ENCODE results near the gene MPPE1.
"Not testable (repeated sequence)": the region's sequence is repeated elsewhere in the genome, so short reads cannot be mapped to it uniquely, and the experiment has no call there.

Gene MPPE1

DNA sequence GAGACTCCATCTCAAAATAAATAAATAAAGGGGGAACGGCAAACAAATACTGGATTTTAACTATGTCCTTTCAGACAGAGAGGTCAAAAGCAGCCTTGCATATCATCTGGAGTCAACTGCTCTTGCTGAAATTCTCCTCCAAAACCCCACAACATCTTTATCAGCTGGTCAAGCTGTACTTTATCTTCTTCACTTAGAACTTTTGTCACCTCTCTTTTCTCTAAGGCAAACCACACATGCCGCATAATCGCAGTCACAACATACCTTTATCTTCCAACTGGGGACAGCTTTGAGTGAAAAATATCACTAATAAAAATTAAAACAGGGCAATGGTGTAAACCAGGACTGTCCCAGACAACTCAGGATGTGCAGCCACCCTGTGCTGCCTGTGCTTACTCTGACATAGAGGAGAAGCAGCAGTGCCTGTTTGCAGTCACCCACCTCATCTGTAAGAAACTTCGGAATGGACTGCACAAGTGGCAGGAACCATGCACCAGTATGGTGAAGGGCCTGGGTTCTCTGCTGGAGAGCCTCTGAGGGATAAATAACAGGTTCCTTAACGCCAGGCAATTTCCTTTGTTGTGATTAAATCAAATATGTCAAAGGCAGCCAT is 6.2 kb downstream of the MPPE1 start:
- Histone ChIP-seq H3K4me3 (no peak overlapping the region), H3K27ac (no peak overlapping the region)
- DNase-seq (ENCODE audit: low spot score), result no peak
- no peak for TF ChIP-seq CTCF (IDR thresholded peaks at IDR 0.05)

- no peak overlapping the region for H3K27ac ChIP-seq
- no peak for DNase-seq (ENCODE audit: low spot score)
- no peak for TF ChIP-seq CTCF (IDR thresholded peaks at IDR 0.05)
- no peak overlapping the region for H3K4me3 ChIP-seq
Measured at GRCh38 chr18:11899063-11899462, 9.1 kb downstream of the MPPE1 start.

DNA sequence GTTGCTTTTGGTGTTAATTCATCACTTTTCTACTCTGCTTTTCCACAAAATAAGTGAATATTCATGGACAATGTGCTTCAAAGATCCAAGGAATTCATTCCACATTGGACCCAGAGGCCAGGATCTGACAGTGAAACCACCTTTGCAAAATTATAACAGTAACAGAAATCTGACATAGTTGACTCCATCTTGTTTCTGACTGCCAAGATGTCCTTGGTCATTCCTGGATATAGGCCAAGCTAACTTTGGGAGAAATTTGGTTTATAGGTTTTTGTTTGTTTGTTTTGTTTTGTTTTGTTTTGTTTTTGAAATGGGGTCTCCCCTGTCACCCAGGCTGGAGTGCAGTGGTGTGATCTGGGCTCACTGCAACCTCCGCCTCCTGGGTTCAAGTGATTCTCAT is 10.3 kb downstream of the MPPE1 start:
- Histone ChIP-seq H3K4me3 (no peak overlapping the region), H3K27ac (no peak overlapping the region)
- DNase-seq (ENCODE audit: low spot score), result no peak
- no peak for TF ChIP-seq CTCF (IDR thresholded peaks at IDR 0.05)

DNA sequence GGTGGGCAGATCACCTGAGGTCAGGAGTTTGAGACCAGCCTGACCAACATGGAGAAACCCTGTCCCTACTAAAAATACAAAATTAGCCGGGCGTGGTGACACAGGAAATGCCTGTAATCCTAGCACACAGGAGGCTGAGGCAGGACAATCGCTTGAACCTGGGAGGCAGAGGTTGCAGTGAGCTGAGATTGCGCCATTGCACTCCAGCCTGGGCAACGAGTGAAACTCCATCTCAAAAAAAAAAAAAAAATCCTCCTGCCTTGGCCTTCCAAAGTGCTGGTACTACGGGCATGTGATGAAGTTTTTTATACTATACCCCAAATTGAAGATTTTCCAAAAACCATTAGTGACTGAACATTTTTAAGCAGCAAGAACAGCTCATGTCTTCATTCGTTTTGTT is 15.7 kb downstream of the MPPE1 start:
- H3K4me3 ChIP-seq; DNase-seq (ENCODE audit: low spot score); H3K27ac ChIP-seq: not testable (repeated sequence)

GRCh38 chr18:11891737-11892136 is 16.4 kb downstream of the MPPE1 start:
- Histone ChIP-seq H3K4me3 (no peak overlapping the region), H3K27ac (no peak overlapping the region)
- no peak for TF ChIP-seq CTCF (IDR thresholded peaks at IDR 0.05)
- DNase-seq (ENCODE audit: low spot score), result no peak

DNA sequence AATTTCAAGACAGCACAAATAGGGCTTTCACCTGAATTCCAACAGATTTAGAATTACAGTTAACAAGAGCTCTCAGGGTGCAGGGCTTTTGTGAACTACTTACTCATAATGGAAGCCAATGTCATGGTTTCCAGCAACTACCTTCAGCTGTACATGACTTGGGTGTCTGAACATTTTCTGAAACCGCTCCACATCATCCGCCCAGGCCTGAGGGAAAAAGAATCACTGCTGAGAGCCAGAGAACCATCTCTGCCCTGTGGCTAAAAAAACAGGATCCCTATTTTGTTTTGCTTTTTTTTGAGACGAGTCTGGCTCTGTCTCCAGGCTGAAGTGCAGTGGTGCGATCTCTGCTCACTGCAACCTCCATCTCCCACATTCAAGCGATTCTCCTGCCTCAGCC is 18.8 kb downstream of the MPPE1 start:
- Histone ChIP-seq H3K27ac (no peak overlapping the region), H3K4me3 (no peak overlapping the region)
- DNase-seq (ENCODE audit: low spot score), result no peak
- TF ChIP-seq CTCF (IDR thresholded peaks at IDR 0.05), result no peak

GRCh38 chr18:11888726-11889125 is 19.4 kb downstream of the MPPE1 start:
- no peak for DNase-seq (ENCODE audit: low spot score)
- no peak overlapping the region for H3K4me3 ChIP-seq
- TF ChIP-seq CTCF (IDR thresholded peaks at IDR 0.05), result no peak
- H3K27ac ChIP-seq, result no peak overlapping the region

Measured in coronary artery (tissue), 2 donors.